ENCODE measurements around the gene STPG3.

Gene STPG3

DNA sequence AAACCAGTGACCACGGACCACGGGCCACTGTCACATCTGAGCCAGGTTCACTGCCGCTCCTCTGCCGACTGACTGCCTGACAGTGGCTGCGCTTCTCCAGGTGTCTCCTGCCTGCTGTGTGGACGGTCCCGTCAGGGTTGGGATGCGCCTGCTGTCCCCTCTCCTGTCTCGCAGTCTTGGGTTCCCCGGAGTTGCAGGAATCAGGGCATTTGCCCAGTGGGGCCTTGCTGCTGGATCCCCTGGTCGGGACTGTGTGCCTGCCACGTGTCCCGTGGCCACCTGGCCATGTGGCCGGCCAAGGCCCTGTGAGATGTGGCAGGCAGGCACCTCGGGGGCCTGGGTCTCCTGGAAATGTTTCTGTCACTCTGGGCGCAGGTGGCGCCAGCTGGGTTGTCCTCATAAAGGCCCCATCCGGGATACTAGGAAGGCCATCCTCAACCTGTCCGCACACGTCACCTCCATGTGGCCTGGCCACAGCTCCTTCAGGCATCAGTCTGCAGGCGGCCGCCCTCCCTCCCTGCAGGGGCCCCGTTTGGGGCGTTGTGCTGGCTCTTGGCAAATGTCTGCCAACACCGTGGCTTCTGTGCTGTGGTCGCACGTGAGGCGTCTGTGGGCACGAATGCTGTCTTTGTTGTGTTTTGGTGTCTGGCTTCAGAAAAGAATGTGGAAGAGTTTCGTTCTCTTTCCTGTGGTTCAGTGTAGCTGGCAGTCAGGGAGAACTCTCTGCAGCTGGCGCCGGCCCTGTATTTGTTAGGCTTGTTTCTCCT, 20.0 kb downstream of the STPG3 start:
- DNase-seq: no peak
- Mint-ChIP-seq H3K27ac (peak overlapping the region; percentile 31), H3K36me3 (peaks cover 44 to 61% of the 10 kb centered on the region in 2 donors), H3K4me1 (peaks cover 37 to 54% of the 10 kb centered on the region in 2 donors), H3K27me3 (no peaks in the 10 kb centered on the region), H3K4me3 (no peak overlapping the region), H3K9me3 (no peaks in the 10 kb centered on the region)
- no peak for ATAC-seq (replicated peaks)

- Mint-ChIP-seq H3K27me3 (no peaks in the 10 kb centered on the region), H3K4me1 (peaks cover 40 to 60% of the 10 kb centered on the region in 2 donors), H3K27ac (no peak overlapping the region), H3K9me3 (no peaks in the 10 kb centered on the region), H3K36me3 (peaks cover 44 to 58% of the 10 kb centered on the region in 2 donors), H3K4me3 (no peak overlapping the region)
- ATAC-seq (replicated peaks) (no peak), DNase-seq (no peak)
Measured at GRCh38 chr9:137271696-137272076, 20.6 kb downstream of the STPG3 start.

DNA sequence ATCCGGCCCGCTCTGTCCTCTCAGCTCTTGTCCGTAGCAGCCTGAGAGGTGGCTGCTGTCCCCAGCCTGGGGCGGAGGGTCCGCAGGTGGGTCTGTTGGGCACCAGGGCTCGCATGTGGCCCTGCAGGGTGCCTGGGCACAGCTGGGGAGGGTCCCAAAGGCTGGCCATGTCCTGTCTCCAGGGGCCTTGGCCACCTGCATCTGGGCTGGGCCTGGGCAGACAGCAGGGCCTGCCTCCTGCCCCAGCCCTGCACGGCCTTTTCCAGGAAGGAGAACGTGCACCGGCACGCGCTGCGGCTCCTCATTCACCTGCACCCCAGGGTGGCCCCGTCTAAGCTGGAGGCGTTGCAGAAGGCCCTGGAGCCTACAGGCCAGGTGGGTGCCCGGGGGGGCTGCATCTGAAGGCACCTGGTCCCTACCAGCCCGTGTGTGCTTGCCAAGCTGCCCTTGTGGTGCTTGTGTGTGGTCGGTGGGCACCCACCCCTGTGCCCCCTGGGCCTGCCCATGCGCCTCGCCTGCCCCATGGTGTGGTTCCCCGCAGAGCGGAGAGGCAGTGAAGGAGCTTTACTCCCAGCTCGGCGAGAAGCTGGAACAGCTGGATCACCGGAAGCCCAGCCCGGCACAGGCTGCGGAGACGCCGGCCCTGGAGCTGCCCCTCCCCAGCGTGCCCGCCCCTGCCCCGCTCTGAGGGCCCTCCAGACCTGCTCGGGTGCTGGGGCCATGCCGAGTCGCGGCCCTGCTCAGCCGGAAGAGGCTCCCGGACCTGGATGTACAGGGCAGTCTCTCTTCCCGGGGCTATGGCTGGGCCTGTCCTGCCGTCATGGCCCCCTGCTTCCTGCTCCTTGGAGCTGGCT, 21.4 kb downstream of the STPG3 start:
- H3K4me1 Mint-ChIP-seq: peaks cover 44 to 62% of the 10 kb centered on the region in 2 donors
- no peak for DNase-seq
- H3K9me3 Mint-ChIP-seq: no peaks in the 10 kb centered on the region
- no peak overlapping the region for H3K4me3 Mint-ChIP-seq
- H3K27me3 Mint-ChIP-seq: no peaks in the 10 kb centered on the region
- ATAC-seq (replicated peaks): no peak
- H3K27ac Mint-ChIP-seq: no peak overlapping the region
- H3K36me3 Mint-ChIP-seq: peaks cover 40 to 53% of the 10 kb centered on the region in 2 donors

GRCh38 chr9:137273095-137273490, 22.0 kb downstream of the STPG3 start:
- no peak for ATAC-seq (replicated peaks)
- Mint-ChIP-seq H3K27ac (no peak overlapping the region), H3K4me3 (no peak overlapping the region), H3K27me3 (no peaks in the 10 kb centered on the region), H3K9me3 (no peaks in the 10 kb centered on the region), H3K4me1 (peaks cover 38 to 56% of the 10 kb centered on the region in 2 donors), H3K36me3 (peaks cover 34 to 46% of the 10 kb centered on the region in 2 donors)
- DNase-seq: no peak

GRCh38 chr9:137273611-137274320, 22.7 kb downstream of the STPG3 start:
- H3K27ac Mint-ChIP-seq: no peak overlapping the region
- peaks cover 33 to 49% of the 10 kb centered on the region in 2 donors for H3K4me1 Mint-ChIP-seq
- H3K27me3 Mint-ChIP-seq: no peaks in the 10 kb centered on the region
- no peaks in the 10 kb centered on the region for H3K9me3 Mint-ChIP-seq
- DNase-seq (no peak), ATAC-seq (replicated peaks) (no peak)
- peaks cover 27 to 40% of the 10 kb centered on the region in 2 donors for H3K36me3 Mint-ChIP-seq
- H3K4me3 Mint-ChIP-seq: no peak overlapping the region

GRCh38 chr9:137275203-137275587, 24.1 kb downstream of the STPG3 start:
- H3K36me3 Mint-ChIP-seq: peaks cover 20 to 27% of the 10 kb centered on the region in 2 donors
- H3K4me1 Mint-ChIP-seq: peaks cover 26 to 41% of the 10 kb centered on the region in 2 donors
- no peaks in the 10 kb centered on the region for H3K9me3 Mint-ChIP-seq
- no peaks in the 10 kb centered on the region for H3K27me3 Mint-ChIP-seq
- peak overlapping the region; percentile 51 to 57 for H3K4me3 Mint-ChIP-seq
- H3K27ac Mint-ChIP-seq: peak overlapping the region; percentile 80
- DNase-seq (no peak), ATAC-seq (replicated peaks) (no peak)

DNA sequence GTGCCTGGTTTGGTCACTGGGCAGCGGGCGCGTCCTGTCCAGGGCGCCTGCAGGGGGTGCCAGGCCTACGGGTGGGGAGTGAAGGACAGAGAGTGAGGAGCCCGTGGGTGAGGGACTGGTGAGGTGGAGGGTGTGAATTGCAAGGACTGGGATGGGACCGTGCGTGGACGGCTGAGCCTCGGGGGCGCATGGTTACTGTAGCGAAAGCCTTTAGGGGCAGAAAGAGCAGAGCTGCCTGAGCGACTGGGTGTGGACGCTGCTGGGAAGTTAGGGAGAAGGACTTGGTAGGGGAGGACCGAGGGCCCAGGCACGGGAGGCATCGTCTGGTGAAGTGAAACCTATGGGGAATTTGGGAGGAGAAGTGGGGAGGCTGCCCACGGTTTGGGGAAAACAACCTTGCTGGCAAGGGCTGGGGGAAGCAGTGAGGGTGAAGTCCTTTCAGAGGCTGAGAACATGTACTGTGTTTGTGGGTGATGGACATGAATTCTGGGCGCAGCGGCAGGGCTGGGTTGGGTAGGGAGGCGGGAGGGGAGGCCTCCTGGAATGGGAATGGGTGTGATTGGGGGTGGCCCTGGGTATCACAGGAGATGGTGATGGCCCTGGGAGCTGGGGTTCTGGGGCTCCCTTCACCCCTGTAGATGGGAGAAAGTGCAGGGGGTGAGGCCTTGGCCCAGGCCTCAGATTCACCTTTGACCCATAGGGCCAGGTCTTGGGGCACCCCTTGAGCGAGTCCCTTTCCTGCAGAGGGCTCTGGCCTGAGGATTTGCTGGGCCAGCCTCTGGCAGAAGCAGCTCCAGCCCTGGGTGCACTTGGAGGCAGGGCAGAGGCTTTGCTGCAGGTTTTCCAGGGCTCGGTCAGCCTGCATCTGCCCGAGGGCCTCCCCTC, 24.7 kb downstream of the STPG3 start:
- Mint-ChIP-seq H3K36me3 (peaks cover 20 to 27% of the 10 kb centered on the region in 2 donors), H3K4me3 (peak overlapping the region; percentile 51 to 57), H3K27ac (peak overlapping the region; percentile 80), H3K27me3 (no peaks in the 10 kb centered on the region), H3K4me1 (peaks cover 26 to 40% of the 10 kb centered on the region in 2 donors), H3K9me3 (no peaks in the 10 kb centered on the region)
- no peak for ATAC-seq (replicated peaks)
- DNase-seq: no peak

DNA sequence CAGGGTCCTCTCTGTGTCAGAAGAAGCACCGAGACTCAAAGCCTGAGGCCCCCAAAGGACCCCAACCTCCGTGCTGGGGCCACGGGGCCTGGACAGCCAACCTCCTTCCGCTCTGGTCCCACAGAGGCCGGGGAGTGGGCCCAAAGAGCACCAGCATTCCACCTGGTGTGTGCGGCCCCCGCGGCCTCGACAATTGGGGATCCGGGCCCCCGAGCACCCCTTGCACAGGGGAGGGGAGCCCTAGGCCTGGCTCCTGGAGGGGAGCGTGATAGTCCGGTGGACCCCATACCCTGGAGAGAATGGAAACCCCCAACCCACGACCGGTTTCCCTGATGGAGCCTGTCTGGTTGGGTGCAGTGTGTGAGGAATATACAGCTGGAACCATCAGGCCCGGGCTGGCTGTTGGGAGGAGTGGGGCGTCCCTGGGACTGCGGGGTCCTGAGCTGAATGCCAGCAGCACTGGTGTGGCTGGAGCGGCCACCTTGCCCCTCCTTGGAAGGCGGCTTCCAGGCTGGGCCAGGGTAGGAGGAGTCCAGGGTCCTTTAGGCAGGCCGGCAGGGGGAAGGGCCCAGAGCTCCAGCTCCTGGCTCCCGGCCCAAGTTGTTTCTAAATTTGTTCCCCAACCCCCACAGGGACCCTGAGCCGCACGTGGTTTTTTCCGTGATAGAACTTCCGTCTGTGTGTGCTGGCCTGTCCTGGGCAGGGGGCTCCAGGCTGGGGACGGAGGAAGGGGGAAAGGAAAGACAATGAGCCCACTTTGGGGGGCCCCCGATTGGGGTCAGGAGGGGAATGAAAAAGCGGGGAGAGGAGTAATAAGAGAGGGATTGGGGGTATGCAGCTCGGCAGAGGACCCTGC, 25.6 kb downstream of the STPG3 start:
- ATAC-seq (replicated peaks): peak; percentile 28 to 37

DNA sequence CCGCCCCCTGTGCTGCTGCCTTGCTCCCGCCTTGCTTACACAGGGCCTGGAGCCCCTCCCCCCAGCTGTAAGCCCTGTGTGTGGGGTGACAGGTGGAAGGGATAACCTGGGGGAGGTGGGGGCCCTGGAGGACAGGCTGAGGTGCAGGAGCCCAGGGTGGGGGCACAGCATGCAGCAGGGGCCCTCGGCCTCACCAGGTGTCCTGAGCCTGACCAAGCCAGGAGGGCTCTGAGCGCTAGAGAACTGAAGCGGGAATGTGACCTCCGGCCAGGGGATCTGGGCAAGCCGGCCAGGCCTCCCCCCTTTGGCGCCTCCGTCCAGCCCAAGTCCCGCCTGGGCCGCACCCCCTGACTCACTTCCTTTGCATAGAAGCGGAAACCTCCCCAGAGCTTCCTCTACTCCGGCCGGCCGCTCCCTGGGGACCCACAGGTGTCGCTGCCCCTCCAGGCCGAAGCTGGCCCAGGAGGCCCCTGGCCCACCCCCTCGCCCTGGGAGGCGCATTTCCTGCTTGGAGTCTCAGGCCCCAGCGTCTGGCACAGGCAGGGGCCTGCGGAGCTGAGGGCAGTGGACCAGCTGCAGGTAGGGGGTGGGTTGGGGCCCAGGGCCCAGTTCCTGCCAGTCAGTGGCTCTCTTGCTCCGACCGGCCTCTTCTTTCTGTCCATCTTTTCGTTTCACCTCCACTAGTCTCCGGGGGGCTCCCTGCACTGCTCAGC, 26.4 kb downstream of the STPG3 start, which contains the start of gene TOR4A:
TOR4A (plus strand) TSS at position 398 of the 713 bp plus-strand sequence. CDS start 964 bp downstream, outside the sequence.
- ATAC-seq (replicated peaks): peak; percentile 77 to 81
- DNase-seq: peak; percentile 66
- peaks cover 25 to 41% of the 10 kb centered on the region in 2 donors for H3K4me1 Mint-ChIP-seq
- no peaks in the 10 kb centered on the region for H3K27me3 Mint-ChIP-seq
- H3K4me3 Mint-ChIP-seq: peak within 1 kb of the TSS; percentile 89 to 93
- H3K36me3 Mint-ChIP-seq: peaks cover 19 to 22% of the 10 kb centered on the region in 2 donors
- peak within 1 kb of the TSS; percentile 98 for H3K27ac Mint-ChIP-seq
- no peaks in the 10 kb centered on the region for H3K9me3 Mint-ChIP-seq

More for the DNA sequence above, 25.6 kb downstream of the STPG3 start:
- H3K4me1 Mint-ChIP-seq: peaks cover 24 to 33% of the 10 kb centered on the region in 2 donors
- H3K36me3 Mint-ChIP-seq: peaks cover 16 to 20% of the 10 kb centered on the region in 2 donors
- no peaks in the 10 kb centered on the region for H3K9me3 Mint-ChIP-seq
- no peak for DNase-seq
- no peaks in the 10 kb centered on the region for H3K27me3 Mint-ChIP-seq
- H3K4me3 Mint-ChIP-seq: peak overlapping the region; percentile 89 to 93
- peak overlapping the region; percentile 98 for H3K27ac Mint-ChIP-seq

DNA sequence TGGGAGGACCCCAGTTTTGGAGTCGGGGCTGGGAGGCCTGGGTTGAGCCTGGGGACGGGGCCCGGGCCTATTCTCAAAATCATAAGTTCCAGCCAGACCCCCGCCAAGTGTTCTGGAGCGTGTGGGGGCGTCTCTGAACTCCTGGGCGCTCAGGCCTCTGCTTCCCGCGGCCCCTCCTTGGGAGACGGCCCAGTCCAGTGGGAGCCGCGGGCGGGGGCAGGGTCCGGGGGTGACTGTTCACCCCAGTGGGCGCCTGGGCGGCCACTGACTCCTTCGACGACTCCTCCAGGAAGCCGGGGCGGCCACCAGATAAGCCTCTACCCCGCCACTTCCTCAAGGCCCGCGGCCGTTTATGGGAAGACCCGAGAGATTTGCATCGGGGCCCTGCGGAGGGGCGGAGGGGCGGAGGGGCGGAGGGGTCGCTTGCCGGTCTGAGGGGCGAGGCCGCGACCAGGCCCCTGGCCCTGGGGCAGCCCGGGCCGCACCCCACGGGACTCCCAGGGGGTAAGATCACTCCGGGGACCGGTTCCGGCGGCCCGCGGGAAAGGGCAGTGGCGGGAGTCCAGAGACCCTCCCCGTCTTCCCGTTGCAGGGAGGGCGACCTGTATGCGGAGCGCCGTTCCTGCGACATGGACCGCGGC, 27.1 kb downstream of the STPG3 start:
- Mint-ChIP-seq H3K36me3 (peaks cover 20 to 23% of the 10 kb centered on the region in 2 donors), H3K9me3 (no peaks in the 10 kb centered on the region), H3K4me1 (peaks cover 30 to 48% of the 10 kb centered on the region in 2 donors), H3K4me3 (peak overlapping the region; percentile 89 to 93), H3K27me3 (no peaks in the 10 kb centered on the region), H3K27ac (peak overlapping the region; percentile 98)
- peak; percentile 21 to 26 for ATAC-seq (replicated peaks)
- no peak for DNase-seq

- no peak overlapping the region for H3K27ac Mint-ChIP-seq
- no peak for ATAC-seq (replicated peaks)
- DNase-seq: no peak
- peaks cover 12 to 21% of the 10 kb centered on the region in 2 donors for H3K36me3 Mint-ChIP-seq
- no peaks in the 10 kb centered on the region for H3K9me3 Mint-ChIP-seq
- H3K4me1 Mint-ChIP-seq: peaks cover 30 to 48% of the 10 kb centered on the region in 2 donors
- no peaks in the 10 kb centered on the region for H3K27me3 Mint-ChIP-seq
- H3K4me3 Mint-ChIP-seq: no peak overlapping the region
Measured at GRCh38 chr9:137278721-137279711, 27.9 kb downstream of the STPG3 start.
